ENCODE results near the gene PCDHAC1.

DNA sequence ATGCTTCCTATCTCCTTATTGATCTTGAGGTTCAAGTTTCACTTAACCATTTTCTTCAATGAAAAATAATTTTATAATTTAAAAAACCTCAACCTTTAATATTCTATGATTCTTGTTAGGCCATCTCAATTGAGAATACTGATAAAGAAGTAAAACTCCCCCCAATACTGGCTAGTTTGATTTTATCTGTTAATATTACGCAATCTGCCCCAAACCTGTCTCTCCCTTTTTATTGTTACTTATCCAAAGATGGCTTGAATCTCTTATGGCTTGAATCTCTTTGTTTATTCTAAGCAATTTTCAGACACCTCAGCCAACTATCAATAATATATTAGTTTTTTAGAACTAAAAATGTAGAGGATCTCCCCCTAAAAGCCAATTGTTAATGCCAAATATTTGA is 36.1 kb downstream of the PCDHAC1 start:
- TF ChIP-seq POLR2A (IDR thresholded peaks at IDR 0.05; ENCODE audit: low read depth, low read length) (no peak), POLR2AphosphoS5 (IDR thresholded peaks at IDR 0.05; ENCODE audit: low read depth, low read length) (no peak), TAF1 (IDR thresholded peaks at IDR 0.05; ENCODE audit: low read depth, low read length) (no peak), SPI1 (IDR thresholded peaks at IDR 0.05; ENCODE audit: low read depth, low read length) (no peak)
